Esophagus (tissue), 2 donors: Measurements from ENCODE around the gene ADGRG2. TPM values are rescaled to one million over a fixed set of nuclear protein-coding genes. Genes with fewer than 3 reads are reported as not detected.

Experiments used
- H3K27ac ChIP-seq, 2 donors: one replicate each; pipeline ENCODE4 v1.5.1; 2013; ENCODE audit warnings: low read depth in 2 of 2, mild to moderate bottlenecking in 2 of 2, inconsistent platforms in 1 of 2, low read length in 1 of 2, moderate library complexity in 1 of 2
- H3K27me3 ChIP-seq, 2 donors: one replicate each; pipeline ENCODE4 v1.6.1; 2013; ENCODE audit warnings: low read length in 2 of 2, control low read depth in 1 of 2, mild to moderate bottlenecking in 1 of 2; ENCODE audit not compliant: insufficient read depth in 2 of 2, control insufficient read depth in 1 of 2
- H3K36me3 ChIP-seq, 2 donors: one replicate each; pipeline ENCODE4 v1.6.1; 2013; ENCODE audit warnings: low read length in 1 of 2; ENCODE audit not compliant: control insufficient read depth in 2 of 2, insufficient read depth in 2 of 2
- H3K4me1 ChIP-seq, 2 donors: one replicate each; pipeline ENCODE4 v1.6.1; 2013; ENCODE audit warnings: low read length in 1 of 2; ENCODE audit not compliant: control insufficient read depth in 2 of 2, insufficient read depth in 2 of 2
- H3K4me3 ChIP-seq, 2 donors: one replicate each; pipeline ENCODE4 v1.5.1; 2013; ENCODE audit warnings: low read length in 2 of 2, mild to moderate bottlenecking in 2 of 2, low read depth in 1 of 2, moderate library complexity in 1 of 2
- H3K9me3 ChIP-seq, 2 donors: one replicate each; pipeline ENCODE4 v1.6.1; 2013; ENCODE audit warnings: mild to moderate bottlenecking in 2 of 2, low read depth in 1 of 2, low read length in 1 of 2, moderate library complexity in 1 of 2; ENCODE audit not compliant: control insufficient read depth in 2 of 2, insufficient read depth in 1 of 2
- WGBS, 2 donors: extraction: QIAGEN DNeasy Blood & Tissue Kit; methylation state at CpG; one replicate each; pipeline ENCODE4 v1.1.7; 2013; 5-methylcytosine and 5-hydroxymethylcytosine counted together
- polyA plus RNA-seq, 2 donors: library from polyadenylated mRNA; stranded (reverse); fragments of 200-250 nt; gene quantifications; one replicate each; pipeline ENCODE4 v1.2.3, GENCODE V29; 2013
- donor health status: healthy with polysubstance abuse.
- donor health status: Bipolar disorder and iron deficiency.

Gene ADGRG2
- polyA plus RNA-seq, 2 donors = 0.14 to 0.29 TPM

DNA sequence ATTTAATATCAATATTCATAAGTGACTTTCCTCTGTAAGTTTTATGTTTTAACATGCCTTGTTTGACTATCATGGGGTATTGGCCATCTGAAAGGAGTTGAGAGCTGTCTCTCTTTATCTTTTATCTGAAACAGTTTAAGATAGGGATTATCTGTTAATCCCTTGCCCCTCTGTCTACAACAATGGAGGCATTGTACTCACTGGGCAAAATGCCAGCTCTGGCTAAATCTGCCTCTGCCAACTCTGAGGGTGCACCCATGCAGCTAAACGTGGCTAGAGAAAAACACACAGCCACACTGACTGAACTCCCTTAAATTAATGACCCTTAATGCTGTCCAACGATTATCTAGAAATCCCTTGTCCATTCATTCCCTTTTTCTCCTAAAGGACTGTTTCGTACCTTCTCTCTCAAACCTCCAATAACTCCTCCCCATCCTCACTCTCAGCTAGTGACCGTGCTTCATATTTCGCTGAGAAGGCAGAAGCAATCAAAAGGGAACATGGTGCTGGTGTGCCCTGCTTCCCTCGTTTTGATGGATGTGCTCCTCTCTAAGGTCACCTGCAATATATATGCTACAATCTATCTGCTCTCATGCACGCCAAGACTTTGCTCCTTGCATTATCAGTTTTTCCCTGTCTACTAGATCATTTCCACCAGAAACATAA is 148.6 kb downstream of the ADGRG2 start:
- Histone ChIP-seq H3K36me3 (no peaks in the 10 kb centered on the region), H3K4me1 (no peaks in the 10 kb centered on the region), H3K27me3 (no peaks in the 10 kb centered on the region), H3K9me3 (no peaks in the 10 kb centered on the region), H3K4me3 (no peak overlapping the region), H3K27ac (no peak overlapping the region)
- WGBS, 2 donors = 65 to 68% methylated on average over 7 of the region's 7 CpGs

GRCh38 chrX:18971506-18971905 is 150.8 kb downstream of the ADGRG2 start:
- no peaks in the 10 kb centered on the region for H3K9me3 ChIP-seq
- no peaks in the 10 kb centered on the region for H3K27me3 ChIP-seq
- no peak overlapping the region for H3K27ac ChIP-seq
- 59 to 73% methylated on average over 2 of the region's 2 CpGs for WGBS, 2 donors
- H3K36me3 ChIP-seq = no peaks in the 10 kb centered on the region
- H3K4me3 ChIP-seq = no peak overlapping the region
- no peaks in the 10 kb centered on the region for H3K4me1 ChIP-seq

DNA sequence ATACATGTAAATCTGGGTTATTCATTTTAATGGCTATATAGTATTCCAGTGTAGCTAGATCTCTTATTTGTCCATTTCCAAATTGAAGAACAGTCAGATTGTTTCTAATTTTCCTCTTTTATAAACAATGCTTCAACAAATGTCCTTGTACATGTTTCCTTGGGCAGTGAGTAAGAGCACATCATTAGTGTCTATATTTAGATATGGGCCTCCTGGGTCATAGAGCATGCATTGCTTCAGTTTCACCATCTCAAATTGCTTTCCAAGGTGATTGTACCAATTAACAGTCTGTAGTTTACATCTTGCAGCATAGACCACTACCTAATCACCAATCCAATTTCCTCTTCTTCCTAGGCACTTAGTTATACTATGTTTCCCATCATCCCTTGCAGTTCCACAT is 151.8 kb downstream of the ADGRG2 start:
- no peaks in the 10 kb centered on the region for H3K27me3 ChIP-seq
- H3K27ac ChIP-seq = no peak overlapping the region
- no peaks in the 10 kb centered on the region for H3K4me1 ChIP-seq

DNA sequence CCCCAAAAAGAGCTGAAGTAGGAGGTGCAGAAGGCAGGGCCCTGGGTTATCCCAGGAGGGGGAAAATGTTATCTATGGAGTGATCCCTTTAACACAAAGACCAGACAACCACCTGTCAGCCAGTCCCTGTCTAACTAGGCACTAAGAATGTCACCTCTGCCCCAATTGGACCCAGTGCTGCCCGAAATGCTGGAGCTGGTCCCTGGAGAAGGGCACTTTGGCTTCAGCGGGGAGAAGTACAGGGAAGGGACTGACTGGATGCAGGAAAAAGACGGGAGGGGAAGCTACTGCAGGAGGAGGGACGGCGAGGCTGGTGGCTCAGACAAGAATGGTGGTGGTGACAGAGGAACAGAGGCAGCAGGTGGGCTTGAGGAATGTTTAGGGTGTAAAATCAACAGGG is 155.6 kb downstream of the ADGRG2 start:
- H3K27ac ChIP-seq = no peak overlapping the region
- H3K4me3 ChIP-seq = no peak overlapping the region
- H3K36me3 ChIP-seq = no peaks in the 10 kb centered on the region
- H3K9me3 ChIP-seq = peaks cover 0 to 2% of the 10 kb centered on the region in 2 donors
- H3K4me1 ChIP-seq = peaks cover 0 to 3% of the 10 kb centered on the region in 2 donors
- H3K27me3 ChIP-seq = peaks cover 0 to 2% of the 10 kb centered on the region in 2 donors
- 79 to 95% methylated on average over 5 of the region's 5 CpGs for WGBS, 2 donors

More for the DNA sequence above, 151.8 kb downstream of the ADGRG2 start:
- H3K4me3 ChIP-seq = no peak overlapping the region
- no peaks in the 10 kb centered on the region for H3K36me3 ChIP-seq
- no peaks in the 10 kb centered on the region for H3K9me3 ChIP-seq

GRCh38 chrX:18964901-18965300 is 157.4 kb downstream of the ADGRG2 start:
- Histone ChIP-seq H3K27ac (peak overlapping the region in 1 of 2 donors; percentile 4), H3K36me3 (no peaks in the 10 kb centered on the region), H3K9me3 (peaks cover 0 to 2% of the 10 kb centered on the region in 2 donors), H3K4me1 (peaks cover 0 to 3% of the 10 kb centered on the region in 2 donors), H3K4me3 (peak overlapping the region in 1 of 2 donors; percentile 1), H3K27me3 (peaks cover 0 to 2% of the 10 kb centered on the region in 2 donors)
- WGBS, 2 donors = 41 to 61% methylated on average over 9 of the region's 9 CpGs

- H3K4me1 ChIP-seq = peaks cover 0 to 3% of the 10 kb centered on the region in 2 donors
- H3K4me3 ChIP-seq = no peak overlapping the region
- no peak overlapping the region for H3K27ac ChIP-seq
- peaks cover 0 to 2% of the 10 kb centered on the region in 2 donors for H3K27me3 ChIP-seq
- peaks cover 0 to 2% of the 10 kb centered on the region in 2 donors for H3K9me3 ChIP-seq
- WGBS, 2 donors = 52 to 64% methylated on average over 4 of the region's 4 CpGs
- H3K36me3 ChIP-seq = no peaks in the 10 kb centered on the region
Observed at GRCh38 chrX:18964026-18964425, 158.2 kb downstream of the ADGRG2 start.

GRCh38 chrX:18962329-18962728 is 159.9 kb downstream of the ADGRG2 start:
- peaks cover 0 to 2% of the 10 kb centered on the region in 2 donors for H3K9me3 ChIP-seq
- H3K27me3 ChIP-seq = peaks cover 0 to 2% of the 10 kb centered on the region in 2 donors
- no peak overlapping the region for H3K27ac ChIP-seq
- peaks cover 0 to 3% of the 10 kb centered on the region in 2 donors for H3K4me1 ChIP-seq
- H3K4me3 ChIP-seq = no peak overlapping the region
- H3K36me3 ChIP-seq = no peaks in the 10 kb centered on the region

DNA sequence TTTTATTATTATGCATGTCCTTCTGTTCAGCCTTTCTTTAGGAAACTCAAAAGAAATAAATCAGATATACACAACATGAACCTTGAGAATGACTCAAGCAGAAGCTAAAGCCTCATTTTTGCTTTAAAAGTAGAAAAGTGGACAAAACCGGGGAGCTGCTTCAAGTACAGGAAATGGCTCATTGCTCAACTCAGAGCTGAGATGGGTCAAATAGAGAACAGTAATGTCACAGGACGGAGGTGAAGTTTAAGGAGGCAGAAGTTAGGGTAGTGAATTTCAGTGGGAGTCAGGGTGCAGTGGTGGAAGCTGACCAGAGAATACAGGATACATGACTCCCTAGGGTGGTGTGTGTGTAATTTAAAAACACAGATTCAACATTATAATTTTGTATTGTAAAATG is 160.6 kb downstream of the ADGRG2 start:
- Histone ChIP-seq H3K4me3 (no peak overlapping the region), H3K9me3 (peaks cover 0 to 2% of the 10 kb centered on the region in 2 donors), H3K4me1 (peaks cover 0 to 3% of the 10 kb centered on the region in 2 donors), H3K36me3 (no peaks in the 10 kb centered on the region), H3K27me3 (peaks cover 0 to 2% of the 10 kb centered on the region in 2 donors), H3K27ac (no peak overlapping the region)
- WGBS, 2 donors = 58 to 74% methylated on average over 2 of the region's 2 CpGs

DNA sequence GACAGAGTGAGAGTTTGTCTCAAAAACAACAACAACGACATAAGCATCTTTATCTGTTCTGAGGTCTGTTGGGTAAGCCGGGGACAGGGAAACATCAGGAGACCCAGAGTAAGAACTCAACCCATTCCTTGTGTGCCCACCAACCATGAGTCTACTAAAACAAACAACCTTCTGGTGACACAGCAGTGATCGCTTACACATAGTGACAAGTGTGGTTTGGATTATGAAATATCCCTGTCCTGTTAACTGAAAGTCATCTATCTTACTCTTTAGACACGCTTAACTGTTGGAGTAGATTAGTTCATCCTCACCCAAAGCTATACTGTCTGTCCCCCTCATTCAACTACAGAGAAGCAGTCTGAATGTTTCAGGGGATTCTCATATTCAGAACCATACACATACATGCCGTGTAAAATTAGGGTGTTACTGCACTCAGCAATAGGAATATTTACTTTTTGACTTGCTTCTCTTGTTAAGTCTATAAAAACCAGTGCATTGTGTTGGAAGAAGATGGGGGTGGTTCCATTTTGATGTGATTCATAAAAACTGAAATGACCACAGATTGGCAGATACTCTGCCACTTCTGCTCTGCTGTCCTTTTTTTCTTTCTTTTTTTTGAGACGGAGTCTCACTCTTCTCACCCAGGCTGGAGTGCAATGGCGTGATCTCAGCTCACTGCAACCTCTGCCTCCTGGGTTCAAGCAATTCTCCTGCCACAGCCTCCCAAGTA is 165.8 kb downstream of the ADGRG2 start:
- Histone ChIP-seq H3K9me3 (no peaks in the 10 kb centered on the region), H3K27me3 (no peaks in the 10 kb centered on the region), H3K4me1 (no peaks in the 10 kb centered on the region), H3K27ac (no peak overlapping the region), H3K36me3 (no peaks in the 10 kb centered on the region), H3K4me3 (no peak overlapping the region)
- 87 to 92% methylated on average over 7 of the region's 7 CpGs for WGBS, 2 donors

GRCh38 chrX:18955676-18956075 is 166.6 kb downstream of the ADGRG2 start:
- Histone ChIP-seq H3K9me3 (no peaks in the 10 kb centered on the region), H3K27me3 (no peaks in the 10 kb centered on the region), H3K27ac (no peak overlapping the region), H3K4me3 (no peak overlapping the region), H3K36me3 (peaks cover 0 to 2% of the 10 kb centered on the region in 2 donors), H3K4me1 (no peaks in the 10 kb centered on the region)
- 87 to 90% methylated on average over 4 of the region's 4 CpGs for WGBS, 2 donors
